A673 (cell line): ENCODE results near the gene CYSTM1. TPM values are rescaled to one million over a fixed set of nuclear protein-coding genes. Genes with fewer than 3 reads are reported as not detected.

Experiments used
- BruUV-seq: library from RNA; stranded (reverse); fragments of 400-500 nt; replicated peaks from 2 replicates; lab custom pipeline; 2021; lab: Mats Ljungman, UMichigan
- CTCF ChIA-PET: fragments of 300-600 bp; sonication (Branson Sonifier 250); formaldehyde crosslinking; loops from one replicate; lab custom pipeline; 2022; ENCODE audit warnings: antibody characterized with exemption; lab: Charles Lee
- POLR2A ChIA-PET: fragments of 300-600 bp; sonication (Branson Sonifier 250); formaldehyde crosslinking; loops from one replicate; lab custom pipeline; 2022; ENCODE audit warnings: antibody characterized with exemption; ENCODE audit not compliant: low non-redundant PET; lab: Charles Lee
- DNase-seq: peaks from one replicate; pipeline ENCODE4 v3.0.0-alpha.2; 2015; ENCODE audit warnings: low spot score
- H3K27ac ChIP-seq: fragments of 200-600 bp; sonication (generic); 2 replicates; pipeline ENCODE4 v1.5.1; 2016; ENCODE audit warnings: mixed run types, low read depth, mild to moderate bottlenecking, mixed read lengths, antibody characterized with exemption, low read length; ENCODE audit not compliant: poor library complexity, severe bottlenecking
- H3K27me3 ChIP-seq: fragments of 200-600 bp; sonication (generic); replicated peaks from 2 replicates; pipeline ENCODE4 v1.6.1; 2017; ENCODE audit warnings: mixed run types, low read depth, mild to moderate bottlenecking, mixed read lengths, antibody characterized with exemption, low read length; ENCODE audit not compliant: insufficient read depth, poor library complexity
- H3K36me3 ChIP-seq: fragments of 200-600 bp; sonication (generic); 2 replicates; pipeline ENCODE4 v1.6.1; 2016; ENCODE audit warnings: mixed run types, mild to moderate bottlenecking, mixed read lengths, antibody characterized with exemption, low read length; ENCODE audit not compliant: insufficient read depth, poor library complexity, severe bottlenecking
- H3K4me1 ChIP-seq: fragments of 200-600 bp; sonication (generic); 2 replicates; pipeline ENCODE4 v1.6.1; 2017; ENCODE audit warnings: mixed run types, mild to moderate bottlenecking, mixed read lengths, antibody characterized with exemption, low read length; ENCODE audit not compliant: insufficient read depth, poor library complexity, severe bottlenecking
- H3K4me3 ChIP-seq: fragments of 200-600 bp; sonication (generic); 2 replicates; pipeline ENCODE4 v1.5.1; 2016; ENCODE audit warnings: low read depth, mixed run types, mild to moderate bottlenecking, mixed read lengths, low read length; ENCODE audit not compliant: poor library complexity, severe bottlenecking
- H3K9me3 ChIP-seq: fragments of 200-600 bp; sonication (generic); 2 replicates; pipeline ENCODE4 v1.6.1; 2016; ENCODE audit warnings: mixed run types, low read depth, mild to moderate bottlenecking, mixed read lengths, antibody characterized with exemption, low read length; ENCODE audit not compliant: poor library complexity, severe bottlenecking
- EZH2 ChIP-seq: fragments of 200-600 bp; sonication (generic); IDR thresholded peaks from 2 replicates; pipeline ENCODE4 v1.6.1; 2017; ENCODE audit warnings: borderline replicate concordance, low read depth, mild to moderate bottlenecking, mixed read lengths, antibody characterized with exemption, low read length; ENCODE audit not compliant: poor library complexity, severe bottlenecking
- intact Hi-C: fragments of 100-400 bp; cut with micrococcal nuclease; formaldehyde crosslinking; loops from one replicate; pipeline ENCODE4 v1.10.0; 2022; ENCODE audit not compliant: unreplicated experiment
- total RNA-seq: library from RNA; stranded (reverse); gene quantifications from 2 replicates; pipeline ENCODE4 v1.2.3, GENCODE V29; 2021
- TF ChIP-seq, protein P1 (sequence below): fragments of 300-800, 200-600 bp; sonication (generic); conservative IDR thresholded peaks from 2 replicates; pipeline ENCODE4 v1.5.1; 2017; ENCODE audit warnings: low read depth, mild to moderate bottlenecking, antibody characterized with exemption, low read length, moderate library complexity, mixed read lengths

CYSTM1 gene
- total RNA-seq, 1 experiment from 2014 or later = 35.5 TPM

DNA sequence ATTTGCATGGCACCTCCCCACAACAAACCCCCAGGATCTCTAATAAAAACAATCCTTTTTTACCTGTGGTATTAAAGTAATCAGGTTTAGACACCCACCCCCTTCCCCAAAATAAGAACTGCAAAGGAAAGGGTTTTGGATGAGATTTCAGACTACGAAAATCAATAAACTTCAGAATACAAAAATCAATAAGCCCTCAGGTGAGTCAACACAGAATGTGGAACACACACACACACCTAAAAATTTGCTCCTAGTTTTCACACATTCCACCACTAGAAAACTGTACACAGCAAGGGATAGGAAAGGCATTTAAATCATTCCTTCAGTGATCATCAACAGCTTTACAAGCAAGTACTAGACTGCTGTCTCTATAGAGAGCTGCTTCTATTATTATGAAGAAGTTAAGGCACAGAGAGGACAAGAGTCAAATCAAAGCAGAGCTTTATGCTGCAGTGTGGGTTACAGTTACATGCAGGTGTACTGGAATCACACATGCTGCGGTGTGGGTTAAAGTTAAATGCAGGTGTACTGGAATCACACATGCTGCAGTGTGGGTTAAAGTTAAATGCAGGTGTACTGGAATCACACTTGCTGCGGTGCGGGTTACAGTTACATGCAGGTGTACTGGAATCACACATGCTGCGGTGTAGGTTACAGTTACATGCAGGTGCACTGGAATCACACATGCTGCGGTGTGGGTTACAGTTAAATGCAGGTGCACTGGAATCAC is 91.6 kb downstream of the CYSTM1 start:
- Histone ChIP-seq H3K27me3 (no peaks in the 10 kb centered on the region), H3K4me1 (peaks cover 13% of the 10 kb centered on the region), H3K9me3 (no peaks in the 10 kb centered on the region), H3K36me3 (no peaks in the 10 kb centered on the region), H3K27ac (no peak overlapping the region), H3K4me3 (no peak overlapping the region)
- intact Hi-C loops = no loop called here
- ChIA-PET POLR2A (no interaction called here), CTCF (no interaction called here)
- BruUV-seq = no TSS peak
- no peak for TF ChIP-seq EZH2
- TF ChIP-seq, protein P1, sequence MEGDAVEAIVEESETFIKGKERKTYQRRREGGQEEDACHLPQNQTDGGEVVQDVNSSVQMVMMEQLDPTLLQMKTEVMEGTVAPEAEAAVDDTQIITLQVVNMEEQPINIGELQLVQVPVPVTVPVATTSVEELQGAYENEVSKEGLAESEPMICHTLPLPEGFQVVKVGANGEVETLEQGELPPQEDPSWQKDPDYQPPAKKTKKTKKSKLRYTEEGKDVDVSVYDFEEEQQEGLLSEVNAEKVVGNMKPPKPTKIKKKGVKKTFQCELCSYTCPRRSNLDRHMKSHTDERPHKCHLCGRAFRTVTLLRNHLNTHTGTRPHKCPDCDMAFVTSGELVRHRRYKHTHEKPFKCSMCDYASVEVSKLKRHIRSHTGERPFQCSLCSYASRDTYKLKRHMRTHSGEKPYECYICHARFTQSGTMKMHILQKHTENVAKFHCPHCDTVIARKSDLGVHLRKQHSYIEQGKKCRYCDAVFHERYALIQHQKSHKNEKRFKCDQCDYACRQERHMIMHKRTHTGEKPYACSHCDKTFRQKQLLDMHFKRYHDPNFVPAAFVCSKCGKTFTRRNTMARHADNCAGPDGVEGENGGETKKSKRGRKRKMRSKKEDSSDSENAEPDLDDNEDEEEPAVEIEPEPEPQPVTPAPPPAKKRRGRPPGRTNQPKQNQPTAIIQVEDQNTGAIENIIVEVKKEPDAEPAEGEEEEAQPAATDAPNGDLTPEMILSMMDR = no peak
- DNase-seq = no peak

DNA sequence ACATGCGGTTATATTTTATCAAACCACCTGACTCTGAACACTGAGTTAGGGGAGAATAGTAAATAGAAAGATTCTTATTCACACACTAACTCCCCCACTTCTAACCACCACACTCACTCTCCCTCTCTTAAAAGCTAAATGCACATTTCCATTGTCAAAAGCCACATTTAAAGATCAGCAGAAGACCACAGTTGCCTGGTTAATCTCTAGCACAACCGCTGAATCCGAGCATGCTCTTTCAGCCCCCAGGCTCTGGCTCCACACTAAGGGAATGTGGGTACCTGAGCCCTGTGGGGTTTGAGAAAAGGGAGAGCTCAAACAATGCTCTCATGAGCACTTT is 92.2 kb downstream of the CYSTM1 start:
- no peak for DNase-seq
- ChIA-PET CTCF (no interaction called here), POLR2A (no interaction called here)
- intact Hi-C loops = no loop called here
- no peaks in the 10 kb centered on the region for H3K36me3 ChIP-seq
- no peaks in the 10 kb centered on the region for H3K27me3 ChIP-seq
- H3K9me3 ChIP-seq = no peaks in the 10 kb centered on the region
- BruUV-seq = no TSS peak
- no peak overlapping the region for H3K4me3 ChIP-seq
- H3K27ac ChIP-seq = no peak overlapping the region
- no peak for TF ChIP-seq EZH2
- TF ChIP-seq, protein P1 = no peak
- H3K4me1 ChIP-seq = peaks cover 8% of the 10 kb centered on the region

DNA sequence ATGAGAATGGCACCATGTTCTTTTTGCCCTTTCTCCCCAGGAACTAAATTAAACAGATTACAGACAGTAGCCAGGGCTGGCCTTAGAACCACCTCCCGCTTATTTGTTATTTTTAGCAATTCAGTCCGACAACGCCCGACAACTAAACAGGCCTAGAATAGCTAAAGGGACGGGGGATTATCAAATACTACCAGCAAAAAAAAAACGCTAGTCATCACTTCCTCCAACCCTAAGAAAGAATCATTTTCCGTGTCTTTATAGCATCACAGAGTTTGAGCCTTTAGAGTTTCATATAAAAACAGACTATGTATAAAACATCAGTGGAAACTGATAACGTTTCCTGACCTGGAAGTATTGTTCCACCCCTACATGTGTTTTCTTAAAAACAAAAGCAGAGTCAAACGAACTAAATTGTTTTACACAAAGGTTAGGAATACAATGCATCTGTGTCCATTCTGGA is 92.6 kb downstream of the CYSTM1 start:
- BruUV-seq = no TSS peak
- H3K4me1 ChIP-seq = peaks cover 8% of the 10 kb centered on the region
- CTCF ChIA-PET = no interaction called here
- H3K4me3 ChIP-seq = no peak overlapping the region
- H3K27ac ChIP-seq = no peak overlapping the region
- no peaks in the 10 kb centered on the region for H3K27me3 ChIP-seq
- POLR2A ChIA-PET = no interaction called here
- no peak for DNase-seq
- TF ChIP-seq, protein P1 = no peak
- TF ChIP-seq EZH2 = no peak
- no peaks in the 10 kb centered on the region for H3K9me3 ChIP-seq
- H3K36me3 ChIP-seq = no peaks in the 10 kb centered on the region
- intact Hi-C loops = no loop called here
